Muscle layer of colon (tissue), 2 donors: ENCODE measurements around the gene TGFBR3L.
"Not testable (repeated sequence)": the region's sequence is repeated elsewhere in the genome, so short reads cannot be mapped to it uniquely, and the experiment has no call there.

Source experiments
- H3K27ac ChIP-seq: one replicate; pipeline ENCODE4 v1.7.0; 2013; ENCODE audit warnings: low read depth, mild to moderate bottlenecking, low read length, moderate library complexity
- H3K27me3 ChIP-seq, 2 donors: one replicate each; pipeline ENCODE4 v1.7.0; 2013; ENCODE audit warnings: low read length in 2 of 2, mild to moderate bottlenecking in 2 of 2; ENCODE audit not compliant: insufficient read depth in 2 of 2, control insufficient read depth in 1 of 2
- H3K36me3 ChIP-seq: one replicate; pipeline ENCODE4 v1.7.0; 2013; ENCODE audit warnings: mild to moderate bottlenecking, low read length; ENCODE audit not compliant: insufficient read depth
- H3K4me1 ChIP-seq: one replicate; pipeline ENCODE4 v1.7.0; 2013; ENCODE audit warnings: mild to moderate bottlenecking, low read length; ENCODE audit not compliant: insufficient read depth
- H3K4me3 ChIP-seq, 2 donors: one replicate each; pipeline ENCODE4 v1.7.0; 2013; ENCODE audit warnings: low read length in 2 of 2, low read depth in 1 of 2, mild to moderate bottlenecking in 1 of 2, moderate library complexity in 1 of 2
- H3K9ac ChIP-seq: one replicate; pipeline ENCODE4 v1.7.0; 2013; ENCODE audit warnings: low read length
- H3K9me3 ChIP-seq: one replicate; pipeline ENCODE4 v1.7.0; 2013; ENCODE audit warnings: mild to moderate bottlenecking, low read length
- donor health status: abdominal sarcoma.
- donor health status: Adenocarcinoma of cecum.

Gene TGFBR3L

GRCh38 chr19:7915250-7916102 lies 846 bp downstream of the TGFBR3L start:
- Histone ChIP-seq H3K9ac (no peak overlapping the region), H3K4me1 (peaks cover 10% of the 10 kb centered on the region), H3K27ac (no peak overlapping the region), H3K4me3 (no peak overlapping the region), H3K36me3 (peaks cover 18% of the 10 kb centered on the region), H3K27me3 (peaks cover 18 to 62% of the 10 kb centered on the region in 2 donors), H3K9me3 (no peaks in the 10 kb centered on the region)

GRCh38 chr19:7916103-7916954 lies 1.7 kb downstream of the TGFBR3L start:
- Histone ChIP-seq H3K27ac (no peak overlapping the region), H3K9me3 (no peaks in the 10 kb centered on the region), H3K27me3 (peaks cover 18 to 62% of the 10 kb centered on the region in 2 donors), H3K9ac (no peak overlapping the region), H3K36me3 (peaks cover 9% of the 10 kb centered on the region), H3K4me3 (no peak overlapping the region), H3K4me1 (peaks cover 15% of the 10 kb centered on the region)

GRCh38 chr19:7916955-7917266 lies 2.3 kb downstream of the TGFBR3L start:
- H3K27me3 ChIP-seq: peaks cover 18 to 62% of the 10 kb centered on the region in 2 donors
- no peak overlapping the region for H3K9ac ChIP-seq
- H3K4me3 ChIP-seq: no peak overlapping the region
- H3K27ac ChIP-seq: no peak overlapping the region
- peaks cover 21% of the 10 kb centered on the region for H3K4me1 ChIP-seq
- H3K9me3 ChIP-seq: no peaks in the 10 kb centered on the region
- H3K36me3 ChIP-seq: peaks cover 7% of the 10 kb centered on the region

GRCh38 chr19:7917267-7918061 lies 2.8 kb downstream of the TGFBR3L start:
- Histone ChIP-seq H3K27me3 (peaks cover 18 to 62% of the 10 kb centered on the region in 2 donors), H3K4me1 (peaks cover 26% of the 10 kb centered on the region), H3K36me3 (peaks cover 10% of the 10 kb centered on the region), H3K27ac (no peak overlapping the region), H3K9me3 (no peaks in the 10 kb centered on the region), H3K9ac (no peak overlapping the region), H3K4me3 (no peak overlapping the region)

- H3K4me3 ChIP-seq, H3K27ac ChIP-seq, H3K9me3 ChIP-seq, H3K9ac ChIP-seq: not testable (repeated sequence)
- peaks cover 18 to 62% of the 10 kb centered on the region in 2 donors for H3K27me3 ChIP-seq
- peaks cover 16% of the 10 kb centered on the region for H3K36me3 ChIP-seq
- peaks cover 32% of the 10 kb centered on the region for H3K4me1 ChIP-seq
Measured at GRCh38 chr19:7918062-7918614, 3.5 kb downstream of the TGFBR3L start.

GRCh38 chr19:7918615-7919421 lies 4.2 kb downstream of the TGFBR3L start:
- Histone ChIP-seq H3K36me3 (peaks cover 16% of the 10 kb centered on the region), H3K27ac (no peak overlapping the region), H3K4me1 (peaks cover 38% of the 10 kb centered on the region), H3K9ac (no peak overlapping the region), H3K27me3 (peaks cover 18 to 60% of the 10 kb centered on the region in 2 donors), H3K9me3 (no peaks in the 10 kb centered on the region), H3K4me3 (no peak overlapping the region)

- Histone ChIP-seq H3K27me3 (peaks cover 18 to 49% of the 10 kb centered on the region in 2 donors), H3K4me1 (peaks cover 38% of the 10 kb centered on the region), H3K36me3 (peaks cover 16% of the 10 kb centered on the region), H3K27ac (peak within 1 kb of the TSS; percentile 85), H3K4me3 (peak within 1 kb of the TSS; percentile 44 to 77), H3K9me3 (no peaks in the 10 kb centered on the region), H3K9ac (peak within 1 kb of the TSS; percentile 70)
Measured at GRCh38 chr19:7919610-7920518, 5.2 kb downstream of the TGFBR3L start, which contains the start of gene SNAPC2. SNAPC2 (plus strand) TSS chr19:7920338; CDS start chr19:7920367, 29 bp downstream.

GRCh38 chr19:7920519-7921301 lies 6.1 kb downstream of the TGFBR3L start:
- H3K9ac ChIP-seq: peak overlapping the region; percentile 70
- no peaks in the 10 kb centered on the region for H3K9me3 ChIP-seq
- H3K4me3 ChIP-seq: peak overlapping the region; percentile 44 to 77
- peak overlapping the region; percentile 85 for H3K27ac ChIP-seq
- H3K27me3 ChIP-seq: peaks cover 10 to 41% of the 10 kb centered on the region in 2 donors
- peaks cover 16% of the 10 kb centered on the region for H3K36me3 ChIP-seq
- H3K4me1 ChIP-seq: peaks cover 37% of the 10 kb centered on the region

- Histone ChIP-seq H3K36me3 (peaks cover 16% of the 10 kb centered on the region), H3K9me3 (no peaks in the 10 kb centered on the region), H3K27ac (peak overlapping the region; percentile 85), H3K4me3 (peak overlapping the region; percentile 29 to 65), H3K4me1 (peaks cover 36% of the 10 kb centered on the region), H3K27me3 (peaks cover 6 to 33% of the 10 kb centered on the region in 2 donors), H3K9ac (peak overlapping the region; percentile 70)
Measured at GRCh38 chr19:7921302-7921966, 6.8 kb downstream of the TGFBR3L start.
